Measurements from ENCODE around the gene TEKT5. TPM values are rescaled to one million over a fixed set of nuclear protein-coding genes. Genes with fewer than 3 reads are reported as not detected.
A peak's percentile ranks its signal among the peaks of the same experiment; 100 is the strongest.

TEKT5 gene
- total RNA-seq, 2 donors from 2014 or later: 0.31 TPM; not detected in 1

DNA sequence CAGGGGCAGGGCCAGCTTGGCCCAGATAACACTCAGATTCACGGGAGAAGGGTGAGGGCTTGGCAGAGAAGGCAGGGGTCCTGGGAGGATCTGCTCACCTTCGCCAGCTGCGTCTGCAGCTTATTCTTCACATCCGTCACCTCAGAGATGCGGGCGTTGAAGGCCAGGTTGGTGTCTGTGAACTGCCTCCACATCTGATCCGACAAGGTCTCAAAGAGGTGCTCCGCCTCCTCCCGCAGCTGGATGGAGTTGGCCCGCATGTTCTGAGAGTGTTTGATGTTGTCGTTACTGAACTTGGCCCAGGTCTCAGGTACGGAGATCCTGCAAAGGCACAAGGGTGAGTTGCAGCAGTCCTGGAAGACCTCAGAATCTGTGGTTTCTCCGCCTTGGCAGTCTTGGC lies 18.9 kb downstream of the TEKT5 start:
- H3K27me3 Mint-ChIP-seq (ENCODE audit: insufficient read depth): peaks cover 1% of the 10 kb centered on the region
- no peaks in the 10 kb centered on the region for H3K9me3 Mint-ChIP-seq
- Histone ChIP-seq H3K4me1 (ENCODE audit: control insufficient read depth, insufficient read depth, low read length) (peaks cover 5% of the 10 kb centered on the region), H3K9me3 (ENCODE audit: control insufficient read depth, low read length) (no peaks in the 10 kb centered on the region), H3K9ac (ENCODE audit: extremely low read depth, low read length, poor library complexity, severe bottlenecking) (no peak overlapping the region), H3K27ac (ENCODE audit: low read depth, low read length) (no peak overlapping the region), H3K4me3 (ENCODE audit: low read length) (no peak overlapping the region), H3K27me3 (ENCODE audit: control insufficient read depth, insufficient read depth, low read length, poor library complexity, severe bottlenecking) (no peaks in the 10 kb centered on the region), H3K36me3 (ENCODE audit: control insufficient read depth, insufficient read depth, low read length) (no peaks in the 10 kb centered on the region)
- peak; percentile 26 for DNase-seq
- no peak overlapping the region for H3K27ac Mint-ChIP-seq
- WGBS, 2 experiments (ENCODE audit: insufficient coverage in 1 of 2, insufficient read length in 1 of 2): 93 to 94% methylated on average over 8 to 13 of the region's 13 CpGs
- H3K4me1 Mint-ChIP-seq: peaks cover 8% of the 10 kb centered on the region
- TF ChIP-seq, protein P1, sequence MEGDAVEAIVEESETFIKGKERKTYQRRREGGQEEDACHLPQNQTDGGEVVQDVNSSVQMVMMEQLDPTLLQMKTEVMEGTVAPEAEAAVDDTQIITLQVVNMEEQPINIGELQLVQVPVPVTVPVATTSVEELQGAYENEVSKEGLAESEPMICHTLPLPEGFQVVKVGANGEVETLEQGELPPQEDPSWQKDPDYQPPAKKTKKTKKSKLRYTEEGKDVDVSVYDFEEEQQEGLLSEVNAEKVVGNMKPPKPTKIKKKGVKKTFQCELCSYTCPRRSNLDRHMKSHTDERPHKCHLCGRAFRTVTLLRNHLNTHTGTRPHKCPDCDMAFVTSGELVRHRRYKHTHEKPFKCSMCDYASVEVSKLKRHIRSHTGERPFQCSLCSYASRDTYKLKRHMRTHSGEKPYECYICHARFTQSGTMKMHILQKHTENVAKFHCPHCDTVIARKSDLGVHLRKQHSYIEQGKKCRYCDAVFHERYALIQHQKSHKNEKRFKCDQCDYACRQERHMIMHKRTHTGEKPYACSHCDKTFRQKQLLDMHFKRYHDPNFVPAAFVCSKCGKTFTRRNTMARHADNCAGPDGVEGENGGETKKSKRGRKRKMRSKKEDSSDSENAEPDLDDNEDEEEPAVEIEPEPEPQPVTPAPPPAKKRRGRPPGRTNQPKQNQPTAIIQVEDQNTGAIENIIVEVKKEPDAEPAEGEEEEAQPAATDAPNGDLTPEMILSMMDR (conservative IDR thresholded peaks at IDR 0.05): no peak
- no peaks in the 10 kb centered on the region for H3K36me3 Mint-ChIP-seq (ENCODE audit: low read depth)
- no peak overlapping the region for H3K4me3 Mint-ChIP-seq

DNA sequence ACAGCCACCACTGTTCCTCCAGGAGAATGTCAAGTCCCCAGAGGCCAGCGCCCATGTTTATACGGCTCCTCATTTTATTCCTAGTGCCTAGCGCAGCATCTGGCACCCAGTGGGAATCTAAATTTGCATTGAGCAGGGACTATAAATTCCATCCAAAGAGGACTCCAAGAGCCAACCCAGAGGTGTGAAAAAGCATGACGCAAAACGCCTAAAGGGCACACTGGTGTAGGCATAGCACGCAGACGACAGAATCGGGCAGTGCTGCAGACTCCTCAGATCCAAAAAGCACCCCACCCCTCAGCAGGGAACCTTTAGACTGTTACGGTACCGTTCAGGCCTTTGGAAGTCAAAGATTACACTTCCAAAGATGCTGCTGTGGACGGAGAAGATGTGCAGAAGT lies 19.5 kb downstream of the TEKT5 start:
- Histone ChIP-seq H3K9ac (ENCODE audit: extremely low read depth, low read length, poor library complexity, severe bottlenecking) (no peak overlapping the region), H3K4me1 (ENCODE audit: control insufficient read depth, insufficient read depth, low read length) (peaks cover 5% of the 10 kb centered on the region), H3K4me3 (ENCODE audit: low read length) (no peak overlapping the region), H3K36me3 (ENCODE audit: control insufficient read depth, insufficient read depth, low read length) (no peaks in the 10 kb centered on the region), H3K27me3 (ENCODE audit: control insufficient read depth, insufficient read depth, low read length, poor library complexity, severe bottlenecking) (no peaks in the 10 kb centered on the region), H3K27ac (ENCODE audit: low read depth, low read length) (no peak overlapping the region), H3K9me3 (ENCODE audit: control insufficient read depth, low read length) (no peaks in the 10 kb centered on the region)
- TF ChIP-seq, protein P1 (conservative IDR thresholded peaks at IDR 0.05): no peak
- H3K9me3 Mint-ChIP-seq: no peaks in the 10 kb centered on the region
- no peak overlapping the region for H3K4me3 Mint-ChIP-seq
- H3K27ac Mint-ChIP-seq: no peak overlapping the region
- peaks cover 8% of the 10 kb centered on the region for H3K4me1 Mint-ChIP-seq
- 94 to 95% methylated on average over 9 to 11 of the region's 11 CpGs for WGBS, 2 experiments (ENCODE audit: insufficient coverage in 1 of 2, insufficient read length in 1 of 2)
- no peaks in the 10 kb centered on the region for H3K36me3 Mint-ChIP-seq (ENCODE audit: low read depth)
- H3K27me3 Mint-ChIP-seq (ENCODE audit: insufficient read depth): no peaks in the 10 kb centered on the region
- DNase-seq: peak; percentile 12

DNA sequence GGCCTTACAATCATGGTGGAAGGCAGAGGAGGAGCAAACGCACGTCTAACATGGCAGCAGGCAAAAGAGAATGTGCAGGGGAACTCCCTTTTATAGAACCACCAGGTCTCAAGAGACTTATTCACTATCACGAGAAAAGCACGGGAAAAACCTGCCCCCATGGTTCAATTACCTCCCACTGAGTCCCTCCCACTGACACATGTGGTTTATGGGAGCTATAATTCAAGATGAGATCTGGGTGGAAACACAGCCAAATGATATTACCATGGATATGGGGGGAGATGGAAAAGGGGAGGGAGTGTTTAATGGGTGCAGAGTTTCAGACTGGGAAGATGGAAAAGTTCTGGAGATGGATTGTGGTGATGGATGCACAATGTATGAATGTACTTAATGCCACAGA lies 23.0 kb downstream of the TEKT5 start:
- H3K9ac ChIP-seq (ENCODE audit: extremely low read depth, low read length, poor library complexity, severe bottlenecking): no peak overlapping the region
- H3K36me3 Mint-ChIP-seq (ENCODE audit: low read depth): no peaks in the 10 kb centered on the region
- H3K9me3 ChIP-seq (ENCODE audit: control insufficient read depth, low read length): no peaks in the 10 kb centered on the region
- TF ChIP-seq, protein P1 (conservative IDR thresholded peaks at IDR 0.05): no peak
- no peaks in the 10 kb centered on the region for H3K36me3 ChIP-seq (ENCODE audit: control insufficient read depth, insufficient read depth, low read length)
- DNase-seq: no peak
- no peak overlapping the region for H3K4me3 Mint-ChIP-seq
- H3K4me3 ChIP-seq (ENCODE audit: low read length): no peak overlapping the region
- no peaks in the 10 kb centered on the region for H3K4me1 ChIP-seq (ENCODE audit: control insufficient read depth, insufficient read depth, low read length)
- no peaks in the 10 kb centered on the region for H3K27me3 ChIP-seq (ENCODE audit: control insufficient read depth, insufficient read depth, low read length, poor library complexity, severe bottlenecking)
- H3K27me3 Mint-ChIP-seq (ENCODE audit: insufficient read depth): no peaks in the 10 kb centered on the region
- H3K27ac Mint-ChIP-seq: no peak overlapping the region
- no peaks in the 10 kb centered on the region for H3K9me3 Mint-ChIP-seq
- no peak overlapping the region for H3K27ac ChIP-seq (ENCODE audit: low read depth, low read length)
- H3K4me1 Mint-ChIP-seq: peaks cover 2% of the 10 kb centered on the region
- WGBS, 2 experiments (ENCODE audit: insufficient coverage in 1 of 2, insufficient read length in 1 of 2): 70 to 76% methylated on average over 2 to 4 of the region's 4 CpGs

Data from endodermal cell (in vitro differentiated cells).